Testis (tissue), 2 donors: ENCODE data around the gene MAP2.

Experiments used
- POLR2A ChIP-seq: fragments of 450-650 bp; IDR thresholded peaks from one replicate; pipeline ENCODE4 v1.6.1; 2017; ENCODE audit warnings: antibody characterized with exemption, mild to moderate bottlenecking, moderate library complexity
- TF ChIP-seq, protein P1 (sequence below), 3 experiments: fragments of 450-650 bp in 2 of 3; fragments of 200-600 bp in 1 of 3; sonication (generic) in 1 of 3; IDR thresholded peaks; one replicate each; pipeline ENCODE4 v1.5.1; 2016 to 2019; ENCODE audit warnings: antibody characterized with exemption in 3 of 3, mild to moderate bottlenecking in 2 of 3, moderate library complexity in 1 of 3

DNA sequence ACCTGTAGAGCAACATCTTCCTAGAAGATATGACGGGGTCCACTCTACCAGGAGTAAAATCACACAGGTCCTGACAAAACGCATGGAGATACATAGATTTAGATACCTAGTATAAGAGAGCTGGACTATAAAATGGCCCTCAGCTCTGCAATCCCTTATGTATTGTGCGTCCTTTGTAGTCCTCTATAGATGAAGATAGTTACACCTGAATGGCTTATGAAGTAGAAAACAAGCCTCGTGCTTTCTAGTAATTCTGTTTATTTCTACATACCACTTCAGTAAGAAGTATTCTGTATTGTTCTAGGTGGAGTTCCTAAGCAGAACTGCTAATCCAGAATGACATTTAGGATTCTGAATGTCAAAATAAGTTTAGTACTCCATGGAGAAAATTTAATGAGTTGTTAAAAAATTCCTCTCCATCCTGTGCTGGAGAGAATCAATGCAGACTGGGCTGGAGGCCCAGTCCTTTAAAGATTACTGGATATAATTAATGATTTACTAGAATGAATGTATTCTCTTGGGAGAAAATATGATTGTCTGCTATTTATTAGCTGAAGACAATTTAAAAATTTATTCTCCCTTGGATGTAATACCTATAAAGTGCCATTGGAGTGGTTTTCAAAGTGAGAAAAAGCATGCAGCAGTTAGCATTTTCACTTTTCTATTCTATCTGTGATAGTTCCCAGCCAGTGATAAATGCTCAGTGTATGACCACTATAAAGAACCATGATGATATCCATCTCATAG is 200.5 kb downstream of the MAP2 start:
- TF ChIP-seq, protein P1, sequence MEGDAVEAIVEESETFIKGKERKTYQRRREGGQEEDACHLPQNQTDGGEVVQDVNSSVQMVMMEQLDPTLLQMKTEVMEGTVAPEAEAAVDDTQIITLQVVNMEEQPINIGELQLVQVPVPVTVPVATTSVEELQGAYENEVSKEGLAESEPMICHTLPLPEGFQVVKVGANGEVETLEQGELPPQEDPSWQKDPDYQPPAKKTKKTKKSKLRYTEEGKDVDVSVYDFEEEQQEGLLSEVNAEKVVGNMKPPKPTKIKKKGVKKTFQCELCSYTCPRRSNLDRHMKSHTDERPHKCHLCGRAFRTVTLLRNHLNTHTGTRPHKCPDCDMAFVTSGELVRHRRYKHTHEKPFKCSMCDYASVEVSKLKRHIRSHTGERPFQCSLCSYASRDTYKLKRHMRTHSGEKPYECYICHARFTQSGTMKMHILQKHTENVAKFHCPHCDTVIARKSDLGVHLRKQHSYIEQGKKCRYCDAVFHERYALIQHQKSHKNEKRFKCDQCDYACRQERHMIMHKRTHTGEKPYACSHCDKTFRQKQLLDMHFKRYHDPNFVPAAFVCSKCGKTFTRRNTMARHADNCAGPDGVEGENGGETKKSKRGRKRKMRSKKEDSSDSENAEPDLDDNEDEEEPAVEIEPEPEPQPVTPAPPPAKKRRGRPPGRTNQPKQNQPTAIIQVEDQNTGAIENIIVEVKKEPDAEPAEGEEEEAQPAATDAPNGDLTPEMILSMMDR (IDR thresholded peaks at IDR 0.05): no peak
- no peak for TF ChIP-seq POLR2A
